H1 (cell line): ENCODE data around the gene IRF8. TPM values are rescaled to one million over a fixed set of nuclear protein-coding genes. Genes with fewer than 3 reads are reported as not detected.

Source experiments
- CTCF ChIA-PET: fragments of 300-600 bp; sonication (Branson Sonifier 250); formaldehyde crosslinking; loops from one replicate; lab custom pipeline; 2021; ENCODE audit not compliant: partially characterized antibody; lab: Charles Lee
- POLR2A ChIA-PET: fragments of 300-600 bp; sonication (Branson Sonifier 250); formaldehyde crosslinking; loops from one replicate; lab custom pipeline; 2021; ENCODE audit warnings: inconsistent platforms; ENCODE audit not compliant: partially characterized antibody; lab: Charles Lee
- DNase-seq, 2 experiments: peaks; one replicate each; pipeline versions ENCODE4 v3.0.0 to v3.0.0-alpha.2; 2010 to 2022; ENCODE audit warnings: low spot score in 2 of 2, low read depth in 1 of 2, mixed read lengths in 1 of 2
- FAIRE-seq: peaks from 2 replicates; lab custom pipeline; 2011; peaks lifted over from hg19 to GRCh38; lab: Jason Lieb, UNC
- H2AFZ ChIP-seq: 2 replicates; pipeline ENCODE4 v1.8.1; 2012; ENCODE audit warnings: low read length, inconsistent platforms
- H2AK5ac ChIP-seq: 2 replicates; pipeline ENCODE4 v1.6.1; 2013; ENCODE audit warnings: low read depth, low read length
- H2BK120ac ChIP-seq: replicated peaks from 2 replicates; pipeline ENCODE3; 2013; ENCODE audit warnings: low read depth, low read length, inconsistent platforms
- H2BK12ac ChIP-seq: 2 replicates; pipeline ENCODE4 v1.6.1; 2013; ENCODE audit warnings: low read depth, low read length
- H2BK15ac ChIP-seq: 2 replicates; pipeline ENCODE4 v1.6.1; 2013; ENCODE audit warnings: low read length
- H2BK20ac ChIP-seq: 2 replicates; pipeline ENCODE4 v1.6.1; 2013; ENCODE audit warnings: low read length
- H2BK5ac ChIP-seq: 2 replicates; pipeline ENCODE4 v1.6.1; 2013; ENCODE audit warnings: low read depth, low read length
- H3K14ac ChIP-seq: 2 replicates; pipeline ENCODE4 v1.6.1; 2013; ENCODE audit warnings: inconsistent platforms; ENCODE audit not compliant: insufficient read length
- H3K18ac ChIP-seq: 2 replicates; pipeline ENCODE4 v1.6.1; 2013; ENCODE audit warnings: low read length; ENCODE audit errors: extremely low read depth
- H3K23ac ChIP-seq: 2 replicates; pipeline ENCODE4 v1.6.1; 2013; ENCODE audit warnings: inconsistent platforms; ENCODE audit not compliant: insufficient read length
- H3K23me2 ChIP-seq: 2 replicates; pipeline ENCODE4 v1.6.1; 2013; ENCODE audit warnings: low read depth, low read length
- H3K27ac ChIP-seq: 2 replicates; pipeline ENCODE4 v1.6.1; 2011; ENCODE audit warnings: low read depth, low read length, inconsistent platforms
- H3K27me3 ChIP-seq, 4 experiments: replicated peaks in 1 of 4; 1 replicate in 1 of 4; 2 replicates in 3 of 4; pipeline versions ENCODE4 v1.6.1 to v1.8.1; 2011 to 2013; ENCODE audit warnings: low read length in 3 of 4, mild to moderate bottlenecking in 3 of 4, inconsistent platforms in 2 of 4, mixed read lengths in 2 of 4, moderate library complexity in 1 of 4; ENCODE audit not compliant: control insufficient read depth in 3 of 4, insufficient read depth in 3 of 4; ENCODE audit errors: extremely low read depth in 1 of 4
- H3K36me3 ChIP-seq, 4 experiments: 2 replicates each; pipeline versions ENCODE4 v1.6.1 to v1.8.1; 2011 to 2013; ENCODE audit warnings: mild to moderate bottlenecking in 4 of 4, low read length in 3 of 4, moderate library complexity in 2 of 4, control low read depth in 1 of 4, inconsistent platforms in 1 of 4; ENCODE audit not compliant: insufficient read depth in 4 of 4, control insufficient read depth in 2 of 4
- H3K4ac ChIP-seq: replicated peaks from 2 replicates; pipeline ENCODE3; 2013; ENCODE audit warnings: low read length, low read depth, mixed read lengths, inconsistent platforms; ENCODE audit not compliant: insufficient read length
- H3K4me1 ChIP-seq, 4 experiments: replicated peaks in 1 of 4; 1 replicate in 1 of 4; 2 replicates in 3 of 4; pipeline versions ENCODE4 v1.6.1 to v1.8.1; 2011 to 2013; ENCODE audit warnings: low read length in 3 of 4, inconsistent platforms in 2 of 4, mixed read lengths in 1 of 4; ENCODE audit not compliant: insufficient read depth in 4 of 4, control insufficient read depth in 3 of 4
- H3K4me2 ChIP-seq, 2 experiments: 2 replicates each; pipeline versions ENCODE4 v1.6.1 to v1.8.1; 2011 to 2013; ENCODE audit warnings: low read depth in 2 of 2, low read length in 2 of 2, control low read depth in 1 of 2, inconsistent platforms in 1 of 2, mild to moderate bottlenecking in 1 of 2; ENCODE audit not compliant: insufficient read depth in 1 of 2
- H3K4me3 ChIP-seq, 4 experiments: fragments of 200-600, 300-600 bp in 1 of 4; sonication (generic), shearing (Covaris generic), sonication (Bioruptor Twin) in 1 of 4; 2 replicates each; pipeline versions ENCODE4 v1.5.1 to v1.8.1; 2011 to 2016; ENCODE audit warnings: low read length in 4 of 4, low read depth in 3 of 4, control low read depth in 2 of 4, inconsistent platforms in 2 of 4, mild to moderate bottlenecking in 2 of 4, mixed read lengths in 1 of 4, moderate library complexity in 1 of 4; ENCODE audit not compliant: insufficient read depth in 2 of 4; ENCODE audit errors: extremely low read depth in 1 of 4
- H3K56ac ChIP-seq: replicated peaks from 2 replicates; pipeline ENCODE3; 2013; ENCODE audit warnings: low read depth, mild to moderate bottlenecking, mixed read lengths, low read length, inconsistent platforms; ENCODE audit not compliant: insufficient read length
- H3K79me1 ChIP-seq: 2 replicates; pipeline ENCODE4 v1.6.1; 2013; ENCODE audit warnings: low read depth, low read length, control low read depth
- H3K79me2 ChIP-seq, 2 experiments: 2 replicates each; pipeline versions ENCODE4 v1.6.1 to v1.8.1; 2012 to 2013; ENCODE audit warnings: low read length in 2 of 2, mild to moderate bottlenecking in 2 of 2, inconsistent platforms in 1 of 2; ENCODE audit not compliant: insufficient read depth in 2 of 2, control insufficient read depth in 1 of 2
- H3K9ac ChIP-seq, 4 experiments: replicated peaks in 1 of 4; 1 replicate in 1 of 4; 2 replicates in 3 of 4; pipeline versions ENCODE4 v1.6.1 to v1.8.1; 2011 to 2013; ENCODE audit warnings: low read depth in 3 of 4, low read length in 3 of 4, control low read depth in 2 of 4, mild to moderate bottlenecking in 2 of 4, moderate library complexity in 2 of 4, inconsistent platforms in 1 of 4; ENCODE audit errors: extremely low read depth in 1 of 4
- H3K9me3 ChIP-seq, 2 experiments: 2 replicates each; pipeline versions ENCODE4 v1.6.1 to v1.8.1; 2012 to 2013; ENCODE audit warnings: mild to moderate bottlenecking in 2 of 2, moderate library complexity in 2 of 2, control low read depth in 1 of 2, inconsistent platforms in 1 of 2, low read depth in 1 of 2, low read length in 1 of 2, mixed read lengths in 1 of 2; ENCODE audit not compliant: insufficient read depth in 2 of 2
- H4K20me1 ChIP-seq, 2 experiments: replicated peaks in 1 of 2; 2 replicates each; pipeline versions ENCODE3 to v1.8.1; 2011 to 2013; ENCODE audit warnings: inconsistent platforms in 2 of 2, low read length in 2 of 2, mild to moderate bottlenecking in 1 of 2; ENCODE audit not compliant: insufficient read depth in 2 of 2, control insufficient read depth in 1 of 2
- H4K5ac ChIP-seq: 2 replicates; pipeline ENCODE4 v1.6.1; 2013; ENCODE audit warnings: low read length, low read depth, mixed read lengths, inconsistent platforms; ENCODE audit not compliant: insufficient read length
- H4K8ac ChIP-seq: 2 replicates; pipeline ENCODE4 v1.8.0; 2013; ENCODE audit warnings: mild to moderate bottlenecking, moderate library complexity, low read length, inconsistent platforms; ENCODE audit not compliant: insufficient read depth; ENCODE audit errors: extremely low read depth
- H4K91ac ChIP-seq: replicated peaks from 2 replicates; pipeline ENCODE3; 2013; ENCODE audit warnings: low read length, mixed read lengths, inconsistent platforms; ENCODE audit not compliant: insufficient read length
- CREB1 ChIP-seq: IDR thresholded peaks from 2 replicates; pipeline ENCODE4 v1.6.1; 2012; ENCODE audit warnings: inconsistent platforms
- HDAC6 ChIP-seq: IDR thresholded peaks from one replicate; pipeline ENCODE4 v1.7.1; 2012; ENCODE audit warnings: low read depth, mild to moderate bottlenecking, inconsistent platforms, low read length, moderate library complexity
- POLR2AphosphoS5 ChIP-seq: IDR thresholded peaks from 2 replicates; pipeline ENCODE4 v1.6.1; 2011; ENCODE audit warnings: low read depth, low read length
- SIRT6 ChIP-seq: IDR thresholded peaks from one replicate; pipeline ENCODE4 v1.7.1; 2012; ENCODE audit warnings: low read length, inconsistent platforms
- SRF ChIP-seq: IDR thresholded peaks from 2 replicates; pipeline ENCODE4 v1.6.1; 2011; ENCODE audit warnings: mild to moderate bottlenecking, low read depth, low read length, moderate library complexity
- SUZ12 ChIP-seq: fragments of 200-600 bp; sonication (generic); IDR thresholded peaks from 2 replicates; pipeline ENCODE4 v1.6.1; 2012; ENCODE audit warnings: mild to moderate bottlenecking, inconsistent platforms, low read length, moderate library complexity, mixed read lengths
- WGBS, 2 experiments: shearing (Covaris generic) in 1 of 2; methylation state at CpG; one replicate each; pipeline versions ENCODE4 v1.1.6 to v1.1.7; 2013 to 2015; ENCODE audit warnings: low lambda C conversion rate in 2 of 2, mixed read lengths in 2 of 2, inconsistent platforms in 1 of 2, low coverage in 1 of 2, missing lambda C conversion rate in 1 of 2; ENCODE audit not compliant: insufficient replicate concordance in 2 of 2, insufficient coverage in 1 of 2, insufficient read length in 1 of 2; ENCODE audit errors: extremely low coverage in 1 of 2, missing lambda C conversion rate in 1 of 2; 5-methylcytosine and 5-hydroxymethylcytosine counted together
- polyA plus RNA-seq, 7 experiments: library from polyadenylated mRNA; depleted of rRNA in 3 of 7; stranded (reverse) in 5 of 7; unstranded in 2 of 7; fragments of >200 nt in 5 of 7; fragments of 200-250 nt in 2 of 7; gene quantifications; 1 replicate in 5 of 7; 2 replicates in 1 of 7; 4 replicates in 1 of 7; pipeline versions ENCODE4 v1.2.1 to v1.2.3, GENCODE V29; 2011 to 2013; ENCODE audit warnings: missing spikeins in 2 of 7, mixed read lengths in 2 of 7
- total RNA-seq: library from RNA; stranded (reverse); fragmentation: NEBNext Ultra II Directional; extraction: Animal tissue kit (Norgen Biotek cat#: 25700); gene quantifications from 2 replicates; pipeline ENCODE4 v1.2.1, GENCODE V29; 2021

IRF8 gene
- total and polyA plus RNA-seq, 2 of the 8 experiments (the other 6 are each of a cell fraction or from before 2014, with no cell fraction given): 0.35 to 2.0 TPM

DNA sequence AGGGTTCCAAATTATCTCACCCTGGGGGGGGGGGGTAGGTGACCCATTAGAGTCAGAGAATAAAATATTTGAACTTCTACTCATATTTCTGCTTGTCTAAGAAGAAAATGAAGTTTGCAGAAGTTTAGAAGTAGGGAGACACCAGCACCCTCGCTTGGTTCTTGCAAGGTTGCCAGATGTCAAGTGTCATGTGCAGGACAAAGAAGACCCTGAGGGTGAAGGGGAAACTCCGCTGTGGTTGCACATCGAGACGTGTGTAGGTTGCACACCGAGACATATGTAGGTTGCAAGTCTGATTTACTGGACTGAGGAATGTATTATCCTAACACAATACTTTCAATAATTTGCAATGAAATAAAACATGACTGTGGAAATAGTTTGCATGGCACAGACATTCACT, 42.4 kb upstream of the IRF8 start:
- Histone ChIP-seq H3K18ac (no peak overlapping the region), H2BK12ac (no peak overlapping the region), H3K79me1 (no peaks in the 10 kb centered on the region), H4K5ac (no peak overlapping the region), H4K91ac (no peak overlapping the region), H2BK15ac (no peak overlapping the region), H3K14ac (no peak overlapping the region), H2AK5ac (no peak overlapping the region), H3K56ac (no peak overlapping the region), H4K20me1 (no peaks in the 10 kb centered on the region), H3K4me2 (no peak overlapping the region), H2BK120ac (no peak overlapping the region), H3K4me1 (no peaks in the 10 kb centered on the region), H4K8ac (no peak overlapping the region), H3K4me3 (no peak overlapping the region), H3K9ac (no peak overlapping the region), H3K4ac (no peak overlapping the region), H3K79me2 (no peaks in the 10 kb centered on the region), H3K9me3 (no peaks in the 10 kb centered on the region; a peak in 1 of 4 replicates), H2BK5ac (no peak overlapping the region), H3K27ac (no peak overlapping the region), H3K27me3 (no peaks in the 10 kb centered on the region)
- POLR2A ChIA-PET: no interaction called here
- 84% methylated on average over 5 of the region's 5 CpGs; no CpG with 5 or more reads in 1 of the 2 experiments for WGBS, 2 experiments
- CTCF ChIA-PET: interaction anchor here (1.4 kb wide), 1 partner anchor 57 kb away, joined by 4 read pairs; no protein-coding TSS in a partner anchor
- no peak for FAIRE-seq
- no peak for DNase-seq
- TF ChIP-seq SIRT6: no peak
- TF ChIP-seq SRF: no peak
- no peak for TF ChIP-seq CREB1
- TF ChIP-seq POLR2AphosphoS5: no peak
- TF ChIP-seq HDAC6: no peak
- TF ChIP-seq SUZ12: no peak
- TF ChIP-seq, all 59 proteins: peak for 0
- no peak overlapping the region for H2BK20ac ChIP-seq
- no peaks in the 10 kb centered on the region for H3K23me2 ChIP-seq
- H2AFZ ChIP-seq: no peak overlapping the region
- no peaks in the 10 kb centered on the region for H3K36me3 ChIP-seq
- H3K23ac ChIP-seq: no peak overlapping the region
